HG03108 (cell line): ENCODE results near the gene EIF5A.
A peak's percentile ranks its signal among the peaks of the same experiment; 100 is the strongest.

Source experiments
- ATAC-seq: cut with Tn5 transposase; IDR thresholded peaks from one replicate; pipeline ENCODE4 v1.9.1; 2021; ENCODE audit warnings: moderate library complexity; ENCODE audit not compliant: unreplicated experiment

EIF5A gene

GRCh38 chr17:7284911-7285310 is 22.5 kb upstream of the EIF5A start:
- ATAC-seq, result no peak

- ATAC-seq, result no peak
These were observed 21.7 kb upstream of the EIF5A start for GRCh38 chr17:7285679-7286078.

DNA sequence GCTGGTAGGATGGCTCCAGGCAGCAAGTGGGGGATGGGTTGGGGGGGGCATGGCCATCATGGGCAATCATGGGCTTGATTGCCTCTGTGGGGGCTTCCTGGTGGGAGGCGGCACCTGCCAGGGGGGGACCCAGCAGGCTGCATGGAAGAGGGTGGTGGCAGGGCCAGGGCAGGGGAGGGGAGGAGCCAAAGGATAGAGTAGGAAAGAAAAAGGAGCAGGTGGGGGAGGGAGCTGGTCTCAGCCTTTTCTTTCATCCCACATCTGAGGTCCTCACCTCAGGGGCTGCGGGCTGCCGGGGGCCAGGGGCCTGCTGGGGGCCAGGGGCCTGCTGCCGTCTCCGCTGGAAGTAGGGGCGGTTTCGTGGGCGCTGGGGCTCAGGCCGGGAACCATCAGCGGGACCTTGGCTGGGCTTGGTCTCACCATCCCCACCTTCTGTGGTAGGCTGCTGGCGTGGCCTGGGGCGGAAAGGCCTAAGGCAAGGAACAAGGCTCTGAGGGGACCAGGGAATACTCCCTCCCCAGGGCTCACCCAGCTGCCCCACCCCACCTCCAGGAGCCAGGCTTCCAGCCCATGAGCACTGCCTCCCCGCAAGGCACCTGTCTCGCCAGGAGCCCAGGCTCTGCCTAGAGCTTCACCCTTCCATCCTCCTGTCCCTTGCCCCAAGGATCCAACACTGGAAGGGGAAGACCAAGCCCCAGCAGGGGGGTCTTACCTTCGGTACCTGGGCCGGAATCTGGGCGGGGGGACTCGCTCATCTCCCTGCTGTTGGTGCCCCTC is 18.0 kb upstream of the EIF5A start:
- no peak for ATAC-seq

- ATAC-seq, result no peak
These were observed 17.3 kb upstream of the EIF5A start for GRCh38 chr17:7290166-7290565.

DNA sequence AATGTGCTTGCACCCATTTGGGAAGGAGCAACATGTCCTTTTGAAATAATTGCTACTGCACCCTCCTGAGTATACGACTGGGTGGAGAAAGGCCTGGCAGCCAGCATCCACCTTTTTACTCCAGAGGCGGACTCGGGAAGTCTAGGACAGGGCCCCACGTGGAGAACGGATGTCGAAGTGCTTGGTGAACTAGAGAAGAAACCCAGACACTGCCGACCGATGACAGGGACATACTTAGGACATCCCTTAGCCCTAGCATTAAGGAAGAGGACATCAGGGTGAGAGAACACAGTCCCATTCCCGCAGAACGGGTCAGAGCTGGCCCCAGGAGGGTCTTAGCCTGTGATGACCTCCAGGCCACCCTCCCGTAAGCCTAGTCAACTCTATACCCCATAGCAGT is 16.7 kb upstream of the EIF5A start:
- no peak for ATAC-seq

- ATAC-seq, result no peak
These were observed 15.2 kb upstream of the EIF5A start for GRCh38 chr17:7292194-7292593.

DNA sequence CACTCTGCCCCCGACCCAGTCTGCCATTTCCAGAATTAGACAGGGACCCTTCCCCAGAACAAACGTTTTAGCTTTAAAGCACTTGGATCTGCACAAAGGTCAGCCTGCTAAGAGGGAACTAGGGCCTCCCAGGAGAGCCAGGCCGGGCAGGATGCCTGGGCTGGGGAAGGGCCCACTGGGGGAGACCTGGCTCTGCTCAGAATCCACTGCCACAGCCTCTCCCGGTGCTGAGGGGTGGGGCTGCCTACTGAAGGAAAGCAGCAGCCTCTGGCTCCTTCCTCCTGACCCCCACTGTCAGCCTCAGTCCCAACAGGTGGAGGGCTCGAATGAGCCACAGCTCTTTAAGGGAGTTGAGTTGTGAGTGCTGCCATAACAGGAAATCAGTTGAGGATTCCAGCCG is 14.7 kb upstream of the EIF5A start:
- no peak for ATAC-seq

DNA sequence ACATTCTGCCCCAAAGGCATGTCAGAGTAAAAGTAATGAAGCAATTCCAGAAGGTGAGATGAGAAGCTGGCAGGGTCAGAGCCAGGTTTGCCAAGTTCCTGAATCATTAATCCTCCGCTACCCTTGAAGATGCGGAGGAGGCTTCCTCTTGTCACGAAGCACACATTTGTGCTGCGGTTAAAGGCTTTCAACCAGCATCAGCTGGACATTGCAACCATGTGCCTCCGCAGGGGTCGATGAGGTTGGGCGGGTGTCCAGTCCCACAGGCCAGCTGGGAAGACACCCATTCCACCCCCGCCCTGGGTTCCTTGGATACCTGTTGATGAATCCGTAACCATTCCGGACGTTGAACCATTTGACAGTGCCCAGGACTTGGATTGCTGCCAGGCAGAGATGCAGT is 14.3 kb upstream of the EIF5A start:
- no peak for ATAC-seq

DNA sequence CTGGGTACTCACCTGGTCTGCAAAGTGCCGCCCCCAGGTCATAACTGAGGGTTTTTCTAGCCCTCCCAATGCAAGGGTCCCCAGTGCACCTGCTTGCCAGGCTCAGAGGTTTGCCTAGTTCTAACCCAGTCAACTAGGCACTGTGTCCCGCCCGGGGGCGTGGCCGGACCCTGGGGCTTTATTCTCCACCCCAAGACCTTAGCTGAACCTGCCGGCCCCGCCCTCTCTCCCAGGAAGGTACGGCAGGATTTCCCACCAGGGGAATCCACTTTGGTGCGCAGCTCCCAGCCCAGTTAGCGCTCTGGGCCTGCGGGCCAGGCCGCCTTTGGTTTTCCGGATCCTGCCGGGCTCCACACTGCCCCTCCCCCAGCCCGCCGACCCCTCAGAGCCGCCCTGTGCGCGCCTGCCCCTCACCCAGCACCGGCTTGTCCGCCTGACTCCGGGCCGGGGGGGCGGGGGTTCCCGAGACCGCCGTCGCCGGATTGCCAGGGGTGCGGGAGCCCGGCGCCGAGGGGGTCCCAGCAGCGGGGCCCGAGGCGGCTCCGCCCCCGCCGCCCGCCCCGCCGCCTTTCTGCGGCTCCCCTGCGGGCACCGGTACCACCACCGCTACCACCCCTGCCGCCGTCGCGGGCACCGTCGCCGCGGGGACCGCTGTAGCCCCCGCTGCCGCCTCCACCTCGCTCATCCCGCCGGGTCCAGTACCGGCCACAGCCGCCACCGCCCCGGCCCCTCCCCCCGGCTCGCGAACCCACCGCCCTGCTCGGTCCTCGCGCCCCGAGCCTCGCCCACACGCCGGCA is 13.4 kb upstream of the EIF5A start:
- ATAC-seq, result no peak

GRCh38 chr17:7294614-7295153 is 12.7 kb upstream of the EIF5A start, which contains the start of gene YBX2:
Gene YBX2 (minus strand): TSS chr17:7294639. CDS start chr17:7294500, 139 bp downstream.
- peak; percentile 45 for ATAC-seq

- no peak for ATAC-seq
These were observed 11.9 kb upstream of the EIF5A start for GRCh38 chr17:7295230-7296180.

DNA sequence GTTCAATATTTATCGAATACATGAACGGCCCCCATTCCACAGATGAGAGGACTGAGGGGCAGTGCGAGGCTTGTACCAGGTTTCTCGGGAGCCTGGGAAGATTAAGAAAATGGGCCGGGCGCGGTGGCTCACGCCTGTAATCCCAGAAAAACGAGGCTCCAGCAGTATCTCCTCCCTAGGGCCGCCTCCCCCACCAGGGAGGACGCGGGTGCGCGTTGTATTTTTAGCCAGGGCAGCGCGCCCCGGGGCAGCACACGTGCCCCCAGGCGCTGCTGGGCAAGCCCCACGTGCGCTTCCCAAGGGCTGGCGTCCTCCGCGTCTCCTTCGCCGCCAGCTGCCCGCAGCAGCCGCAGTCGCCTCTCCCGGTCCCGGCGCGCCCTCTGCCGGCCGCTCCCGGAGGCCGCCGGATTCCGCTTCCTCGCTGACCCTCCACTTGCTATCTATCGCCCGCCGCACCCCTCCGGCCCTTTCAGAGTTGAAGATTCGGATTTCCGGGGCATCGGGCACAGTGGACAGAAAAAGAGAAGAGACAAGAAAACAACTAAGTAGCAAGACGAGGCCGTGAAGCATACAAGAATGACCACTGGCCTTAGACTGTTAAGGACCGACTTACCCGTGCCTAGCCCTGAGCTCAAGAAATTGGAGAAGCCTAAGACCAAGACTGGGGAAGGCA is 11.1 kb upstream of the EIF5A start:
- no peak for ATAC-seq

GRCh38 chr17:7304179-7304578 is 3.2 kb upstream of the EIF5A start:
- ATAC-seq, result no peak

DNA sequence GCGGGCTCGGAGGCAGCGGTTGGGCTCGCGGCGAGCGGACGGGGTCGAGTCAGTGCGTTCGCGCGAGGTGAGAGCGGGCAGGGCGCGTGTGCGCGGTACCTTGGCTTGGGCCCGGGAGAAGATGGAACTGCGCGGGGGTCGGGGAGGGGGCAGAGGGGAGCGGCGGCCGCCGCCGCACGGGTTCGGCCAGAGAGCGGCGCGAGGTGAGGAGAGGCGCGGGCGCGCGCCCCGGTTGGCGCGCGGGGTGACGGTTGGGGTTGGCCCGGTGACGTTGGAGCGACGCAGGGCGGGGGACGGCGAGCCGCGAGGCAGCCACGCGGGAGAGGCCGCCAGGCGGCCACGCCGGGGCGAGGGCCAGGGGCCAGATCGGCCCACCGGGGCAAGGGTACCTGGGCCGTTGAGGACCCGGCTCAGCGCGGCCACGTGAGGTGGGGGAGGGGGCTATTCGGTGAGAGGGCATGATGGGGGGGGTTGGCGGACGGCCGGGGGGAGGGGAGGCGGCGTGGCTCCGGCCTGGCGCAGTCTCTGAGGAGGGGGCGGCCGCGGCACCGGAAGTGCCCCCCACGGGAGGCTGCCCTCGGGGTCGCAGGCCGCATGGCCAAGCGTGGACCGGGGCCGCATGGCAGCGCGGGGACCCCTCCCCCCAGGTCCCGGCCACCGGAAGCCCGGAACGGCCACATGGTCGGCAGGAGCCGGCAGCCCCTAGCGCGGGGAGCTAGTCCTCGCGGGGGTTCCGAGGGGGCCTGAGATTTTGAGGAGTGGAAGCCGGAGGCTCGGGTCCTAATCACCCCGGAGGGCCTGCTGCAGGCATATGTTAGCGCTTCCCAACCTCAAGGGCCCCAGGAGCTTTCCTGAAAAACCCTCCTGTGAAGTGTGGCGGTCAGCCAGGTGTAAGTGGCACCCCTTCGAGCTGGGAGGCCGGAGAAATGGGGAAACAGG is 527 bp downstream of the EIF5A start:
- no peak for ATAC-seq

DNA sequence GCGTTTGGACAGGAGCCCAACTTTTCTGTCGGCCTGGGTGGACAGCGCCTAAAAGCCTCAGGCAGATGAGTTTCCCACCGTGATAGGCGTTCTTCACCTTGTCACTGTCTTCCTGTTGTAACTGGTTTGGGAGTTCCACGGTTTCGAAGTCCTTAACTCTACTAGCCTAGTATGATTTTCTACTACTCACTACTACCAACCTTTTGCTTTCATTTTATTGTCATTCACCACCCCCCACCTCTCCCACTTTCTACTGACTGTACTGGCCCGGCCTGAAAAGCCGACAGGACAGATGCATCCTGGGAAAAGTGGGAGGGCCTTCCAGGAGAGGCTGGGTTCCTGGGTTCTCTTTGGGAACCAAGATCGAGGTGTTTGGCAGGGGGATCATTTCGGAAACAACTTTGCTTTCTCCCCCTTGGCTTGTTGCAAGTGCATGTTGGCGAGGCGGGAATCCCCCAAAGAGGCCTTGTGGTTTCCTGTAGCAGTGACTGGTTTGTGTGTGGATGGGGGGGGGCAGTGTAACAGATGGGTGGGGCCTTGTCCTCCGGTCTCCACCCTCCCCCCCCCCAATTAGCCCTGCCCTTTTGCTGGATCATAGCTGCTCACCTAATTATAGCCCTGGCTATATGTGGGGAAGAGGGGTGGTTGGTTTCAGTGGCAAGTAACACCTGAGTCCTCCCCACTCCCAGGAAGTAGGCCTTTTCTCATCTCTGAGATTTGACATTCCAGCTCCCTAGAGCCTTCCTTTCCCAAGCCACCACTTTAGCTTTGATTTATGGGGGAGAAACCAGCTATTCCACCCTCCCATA is 1.4 kb downstream of the EIF5A start:
- ATAC-seq, result no peak

GRCh38 chr17:7309628-7310027 is 2.2 kb downstream of the EIF5A start:
- ATAC-seq, result no peak

DNA sequence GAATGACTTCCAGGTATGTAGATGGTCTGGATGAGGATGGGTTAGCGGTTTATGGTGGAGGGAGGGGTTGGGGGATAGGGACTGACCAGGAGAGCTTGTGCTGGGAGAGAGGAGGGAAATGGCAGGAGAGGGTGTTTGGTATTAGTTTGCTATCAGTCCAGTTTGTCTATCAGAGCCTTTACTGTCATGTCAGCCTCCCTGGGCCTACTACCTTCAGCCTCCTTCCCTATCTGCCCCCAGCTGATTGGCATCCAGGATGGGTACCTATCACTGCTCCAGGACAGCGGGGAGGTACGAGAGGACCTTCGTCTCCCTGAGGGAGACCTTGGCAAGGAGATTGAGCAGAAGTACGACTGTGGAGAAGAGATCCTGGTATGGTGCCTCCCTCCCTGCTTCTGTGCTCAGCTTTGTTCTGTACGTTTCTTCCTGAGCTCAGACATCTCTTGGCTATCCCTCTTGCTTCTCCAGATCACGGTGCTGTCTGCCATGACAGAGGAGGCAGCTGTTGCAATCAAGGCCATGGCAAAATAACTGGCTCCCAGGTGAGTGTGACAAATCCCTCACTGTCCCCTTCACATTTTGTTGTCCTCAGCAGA is 3.8 kb downstream of the EIF5A start:
- no peak for ATAC-seq
